Thoracic aorta (tissue), 2 donors: ENCODE measurements around the gene ROPN1L. TPM values are rescaled to one million over a fixed set of nuclear protein-coding genes. Genes with fewer than 3 reads are reported as not detected.

Experiments used
- ATAC-seq: fragments of 150-250 bp; one replicate; pipeline ENCODE4 v1.8.0; 2017; ENCODE audit warnings: low read depth; ENCODE audit not compliant: insufficient number of reproducible peaks, low FRiP score
- DNase-seq: peaks from one replicate; pipeline ENCODE4 v3.0.0-alpha.2; 2020; ENCODE audit warnings: low spot score
- H3K27ac ChIP-seq, 2 donors: fragments of 200-600 bp; sonication (generic); 1 replicate in 1 of 2; 2 replicates in 1 of 2; pipeline ENCODE4 v1.5.1; 2016; ENCODE audit warnings: mild to moderate bottlenecking in 2 of 2, moderate library complexity in 2 of 2
- H3K27me3 ChIP-seq: fragments of 200-600 bp; sonication (generic); replicated peaks from 2 replicates; pipeline ENCODE4 v1.6.0; 2016; ENCODE audit warnings: mild to moderate bottlenecking; ENCODE audit not compliant: insufficient read depth
- H3K36me3 ChIP-seq: fragments of 200-600 bp; sonication (generic); one replicate; pipeline ENCODE4 v1.5.1; 2016
- H3K4me1 ChIP-seq, 2 donors: fragments of 200-600 bp; sonication (generic); 1 replicate in 1 of 2; 2 replicates in 1 of 2; pipeline versions ENCODE4 v1.5.1 to v1.6.0; 2016; ENCODE audit warnings: low read depth in 2 of 2, mild to moderate bottlenecking in 1 of 2; ENCODE audit not compliant: control insufficient read depth in 1 of 2
- H3K4me3 ChIP-seq: fragments of 200-600 bp; sonication (generic); 2 replicates; pipeline ENCODE4 v1.5.1; 2016; ENCODE audit warnings: mild to moderate bottlenecking
- H3K9me3 ChIP-seq: fragments of 200-600 bp; sonication (generic); 2 replicates; pipeline ENCODE4 v1.5.1; 2016
- CTCF ChIP-seq: fragments of 200-600 bp; sonication (generic); IDR thresholded peaks from one replicate; pipeline ENCODE4 v1.5.1; 2019; ENCODE audit warnings: antibody characterized with exemption
- total RNA-seq, 2 donors: library from RNA; depleted of rRNA; stranded (reverse); fragments of >200 nt; gene quantifications; one replicate each; pipeline versions ENCODE4 v1.1.0 to v1.2.3, GENCODE V29; 2016

The ROPN1L gene
- total RNA-seq, 2 donors from 2014 or later, result not detected

- Histone ChIP-seq H3K27me3 (no peaks in the 10 kb centered on the region), H3K9me3 (no peaks in the 10 kb centered on the region), H3K36me3 (no peaks in the 10 kb centered on the region), H3K27ac (no peak overlapping the region), H3K4me3 (no peak overlapping the region), H3K4me1 (peaks cover 4 to 17% of the 10 kb centered on the region in 2 donors)
- TF ChIP-seq CTCF, result no peak
- ATAC-seq (no peak), DNase-seq (no peak)
These were observed 3.7 kb downstream of the ROPN1L start for GRCh38 chr5:10445352-10445751.

- ATAC-seq (no peak), DNase-seq (no peak)
- no peak for TF ChIP-seq CTCF
- no peak overlapping the region for H3K4me3 ChIP-seq
- H3K4me1 ChIP-seq, result peaks cover 4 to 7% of the 10 kb centered on the region in 2 donors
- H3K27ac ChIP-seq, result no peak overlapping the region
- no peaks in the 10 kb centered on the region for H3K27me3 ChIP-seq
- H3K36me3 ChIP-seq, result no peaks in the 10 kb centered on the region
- H3K9me3 ChIP-seq, result no peaks in the 10 kb centered on the region
These were observed 4.8 kb downstream of the ROPN1L start for GRCh38 chr5:10446490-10446889.

- no peak for DNase-seq
- Histone ChIP-seq H3K4me1 (peaks cover 3 to 6% of the 10 kb centered on the region in 2 donors), H3K27ac (no peak overlapping the region), H3K27me3 (no peaks in the 10 kb centered on the region), H3K9me3 (no peaks in the 10 kb centered on the region), H3K36me3 (no peaks in the 10 kb centered on the region), H3K4me3 (no peak overlapping the region)
- no peak for ATAC-seq
- no peak for TF ChIP-seq CTCF
These were observed 5.4 kb downstream of the ROPN1L start for GRCh38 chr5:10447041-10447440.

- no peak overlapping the region for H3K27ac ChIP-seq
- TF ChIP-seq CTCF, result no peak
- H3K4me3 ChIP-seq, result no peak overlapping the region
- no peaks in the 10 kb centered on the region for H3K36me3 ChIP-seq
- no peak for ATAC-seq
- DNase-seq, result no peak
- peaks cover 3 to 7% of the 10 kb centered on the region in 2 donors for H3K4me1 ChIP-seq
- H3K9me3 ChIP-seq, result no peaks in the 10 kb centered on the region
- H3K27me3 ChIP-seq, result no peaks in the 10 kb centered on the region
These were observed 7.2 kb downstream of the ROPN1L start for GRCh38 chr5:10448754-10449360.

GRCh38 chr5:10451137-10451824, 9.6 kb downstream of the ROPN1L start:
- H3K9me3 ChIP-seq, result no peaks in the 10 kb centered on the region
- TF ChIP-seq CTCF, result no peak
- no peak overlapping the region for H3K4me3 ChIP-seq
- ATAC-seq (no peak), DNase-seq (no peak)
- no peaks in the 10 kb centered on the region for H3K36me3 ChIP-seq
- peaks cover 3 to 13% of the 10 kb centered on the region in 2 donors for H3K4me1 ChIP-seq
- H3K27me3 ChIP-seq, result no peaks in the 10 kb centered on the region
- no peak overlapping the region for H3K27ac ChIP-seq
